Body of pancreas (tissue), 4 donors: ENCODE data around the gene SIRPA.

Experiments
- CTCF ChIP-seq, 7 experiments: fragments of 450-650 bp in 4 of 7; fragments of 200-600 bp in 3 of 7; sonication (generic) in 3 of 7; IDR thresholded peaks; one replicate each; pipeline ENCODE4 v1.5.1; 2016 to 2019; ENCODE audit warnings: antibody characterized with exemption in 7 of 7
- POLR2A ChIP-seq, 3 donors: fragments of 450-650 bp; IDR thresholded peaks; one replicate each; pipeline ENCODE4 v1.6.1; 2016; ENCODE audit warnings: antibody characterized with exemption in 3 of 3, mild to moderate bottlenecking in 2 of 3

- no peak for TF ChIP-seq CTCF (IDR thresholded peaks at IDR 0.05)
- no peak for TF ChIP-seq POLR2A (IDR thresholded peaks at IDR 0.05)
Observed at GRCh38 chr20:1870323-1870722, 24.9 kb upstream of the SIRPA start.
